Naive B cell (primary cell): ENCODE data around the gene ZNF683. TPM values are rescaled to one million over a fixed set of nuclear protein-coding genes. Genes with fewer than 3 reads are reported as not detected.

Experiments
- ATAC-seq, 2 donors: fragments of 150-1000 bp; cut with Tn5 transposase; 2 replicates each; pipeline ENCODE4 v1.10.0; 2021; ENCODE audit warnings: low read depth in 2 of 2, mild to moderate bottlenecking in 2 of 2, moderate library complexity in 2 of 2
- DNase-seq: peaks from one replicate; pipeline ENCODE4 v3.0.0; 2022
- H3K27ac Mint-ChIP-seq, 6 donors: one replicate each; pipeline ENCODE4 v1.8.0; 2020 to 2022; ENCODE audit warnings: mild to moderate bottlenecking in 6 of 6, mixed read lengths in 6 of 6, moderate library complexity in 5 of 6, inconsistent platforms in 2 of 6
- H3K27me3 Mint-ChIP-seq, 3 donors: one replicate each; pipeline ENCODE4 v1.8.0; 2021 to 2022; ENCODE audit warnings: mixed read lengths in 3 of 3, mild to moderate bottlenecking in 1 of 3
- H3K36me3 Mint-ChIP-seq, 2 donors: one replicate each; pipeline ENCODE4 v1.8.0; 2020 to 2022; ENCODE audit warnings: mixed read lengths in 2 of 2, inconsistent platforms in 1 of 2, mild to moderate bottlenecking in 1 of 2
- H3K4me1 Mint-ChIP-seq, 3 donors: one replicate each; pipeline ENCODE4 v1.8.0; 2020 to 2022; ENCODE audit warnings: mixed read lengths in 3 of 3, inconsistent platforms in 1 of 3, mild to moderate bottlenecking in 1 of 3, moderate library complexity in 1 of 3
- H3K4me3 Mint-ChIP-seq, 8 donors: one replicate each; pipeline ENCODE4 v1.8.0; 2020 to 2022; ENCODE audit warnings: mild to moderate bottlenecking in 8 of 8, mixed read lengths in 8 of 8, moderate library complexity in 8 of 8, inconsistent platforms in 2 of 8
- H3K9me3 Mint-ChIP-seq, 7 donors: one replicate each; pipeline ENCODE4 v1.8.0; 2020 to 2022; ENCODE audit warnings: mixed read lengths in 7 of 7, mild to moderate bottlenecking in 5 of 7, inconsistent platforms in 2 of 7, moderate library complexity in 1 of 7
- polyA plus RNA-seq, 6 donors: library from polyadenylated mRNA; unstranded; fragments of 300-500 nt; fragmentation: Illumina TruSeq; gene quantifications; one replicate each; pipeline ENCODE4 v1.2.3, GENCODE V29; 2021; ENCODE audit warnings: low read depth in 6 of 6

The ZNF683 gene
- polyA plus RNA-seq, 6 donors from 2014 or later, result not detected

GRCh38 chr1:26351590-26352337 is 20.8 kb downstream of the ZNF683 start:
- H3K4me3 Mint-ChIP-seq, result no peak overlapping the region
- H3K27ac Mint-ChIP-seq, result peak overlapping the region in 1 of 6 donors; percentile 0
- H3K27me3 Mint-ChIP-seq, result peaks cover 4 to 22% (median 20%) of the 10 kb centered on the region in 3 donors
- DNase-seq (no peak), ATAC-seq (no peak)
- no peaks in the 10 kb centered on the region for H3K36me3 Mint-ChIP-seq
- H3K4me1 Mint-ChIP-seq, result no peaks in the 10 kb centered on the region
- H3K9me3 Mint-ChIP-seq, result peaks cover 0 to under 1% (median 0%) of the 10 kb centered on the region in 7 donors

GRCh38 chr1:26350701-26351589 is 21.6 kb downstream of the ZNF683 start:
- Mint-ChIP-seq H3K36me3 (no peaks in the 10 kb centered on the region), H3K9me3 (peaks cover 0 to 2% (median 0%) of the 10 kb centered on the region in 7 donors), H3K27ac (peak overlapping the region in 1 of 6 donors; percentile 60), H3K4me1 (peaks cover 0 to 4% (median 0%) of the 10 kb centered on the region in 3 donors), H3K27me3 (peaks cover 4 to 20% (median 17%) of the 10 kb centered on the region in 3 donors), H3K4me3 (peak overlapping the region in 1 of 8 donors; percentile 78)
- DNase-seq (no peak), ATAC-seq (no peak)

- Mint-ChIP-seq H3K27me3 (peaks cover 4 to 16% (median 13%) of the 10 kb centered on the region in 3 donors), H3K36me3 (no peaks in the 10 kb centered on the region)
These were observed 22.2 kb downstream of the ZNF683 start for GRCh38 chr1:26350343-26350700.

GRCh38 chr1:26349877-26350244 is 22.7 kb downstream of the ZNF683 start:
- Mint-ChIP-seq H3K4me3 (no peak overlapping the region), H3K27ac (no peak overlapping the region), H3K9me3 (peaks cover 0 to 2% (median 0%) of the 10 kb centered on the region in 7 donors), H3K36me3 (no peaks in the 10 kb centered on the region), H3K4me1 (peaks cover 0 to 4% (median 0%) of the 10 kb centered on the region in 3 donors), H3K27me3 (peaks cover 4 to 16% (median 13%) of the 10 kb centered on the region in 3 donors)
- DNase-seq (no peak), ATAC-seq (no peak)

More at GRCh38 chr1:26350343-26350700, 22.2 kb downstream of the ZNF683 start:
- no peak overlapping the region for H3K4me3 Mint-ChIP-seq
- H3K27ac Mint-ChIP-seq, result peak overlapping the region in 1 of 6 donors; percentile 60
- peaks cover 0 to 4% (median 0%) of the 10 kb centered on the region in 3 donors for H3K4me1 Mint-ChIP-seq
- DNase-seq (no peak), ATAC-seq (no peak)
- H3K9me3 Mint-ChIP-seq, result peaks cover 0 to 2% (median 0%) of the 10 kb centered on the region in 7 donors

DNA sequence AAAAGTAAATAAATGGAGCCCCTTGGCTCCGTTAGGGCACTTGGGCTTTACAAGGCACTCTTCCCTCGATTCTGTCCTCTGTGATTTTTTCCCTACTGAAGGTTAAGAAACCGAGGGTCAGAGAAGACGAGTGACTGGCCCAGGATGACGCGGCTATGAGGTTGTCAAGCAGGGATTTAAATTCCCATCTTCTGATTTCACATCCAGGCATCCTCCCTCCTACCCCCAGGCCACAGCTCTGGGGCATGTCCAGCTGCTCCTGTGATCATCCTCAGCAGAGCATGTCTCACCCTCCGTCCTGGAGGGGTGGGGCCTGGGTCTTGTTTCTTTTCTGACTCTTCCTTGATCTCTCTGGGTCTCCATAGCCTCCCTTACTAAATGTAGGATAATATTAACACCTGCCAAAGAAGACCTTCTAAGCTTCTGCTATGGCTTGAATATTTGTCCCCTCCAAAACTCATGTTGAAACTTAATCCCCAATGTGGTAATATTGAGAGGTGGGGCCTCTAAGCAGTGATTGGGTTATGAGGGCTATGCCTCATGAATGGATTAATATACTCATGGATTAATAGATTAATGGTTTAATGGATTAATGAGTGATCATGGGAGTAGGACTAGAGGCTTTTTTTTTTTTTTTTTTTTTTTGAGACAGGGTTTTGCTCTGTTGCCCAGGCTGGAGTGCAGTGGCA is 23.2 kb downstream of the ZNF683 start:
- Mint-ChIP-seq H3K9me3 (peaks cover 0 to 2% (median 0%) of the 10 kb centered on the region in 7 donors), H3K4me1 (peaks cover 0 to 4% (median 0%) of the 10 kb centered on the region in 3 donors), H3K36me3 (no peaks in the 10 kb centered on the region), H3K4me3 (no peak overlapping the region), H3K27me3 (peaks cover 4 to 16% (median 13%) of the 10 kb centered on the region in 3 donors), H3K27ac (no peak overlapping the region)
- DNase-seq, result no peak
- no peak for ATAC-seq

DNA sequence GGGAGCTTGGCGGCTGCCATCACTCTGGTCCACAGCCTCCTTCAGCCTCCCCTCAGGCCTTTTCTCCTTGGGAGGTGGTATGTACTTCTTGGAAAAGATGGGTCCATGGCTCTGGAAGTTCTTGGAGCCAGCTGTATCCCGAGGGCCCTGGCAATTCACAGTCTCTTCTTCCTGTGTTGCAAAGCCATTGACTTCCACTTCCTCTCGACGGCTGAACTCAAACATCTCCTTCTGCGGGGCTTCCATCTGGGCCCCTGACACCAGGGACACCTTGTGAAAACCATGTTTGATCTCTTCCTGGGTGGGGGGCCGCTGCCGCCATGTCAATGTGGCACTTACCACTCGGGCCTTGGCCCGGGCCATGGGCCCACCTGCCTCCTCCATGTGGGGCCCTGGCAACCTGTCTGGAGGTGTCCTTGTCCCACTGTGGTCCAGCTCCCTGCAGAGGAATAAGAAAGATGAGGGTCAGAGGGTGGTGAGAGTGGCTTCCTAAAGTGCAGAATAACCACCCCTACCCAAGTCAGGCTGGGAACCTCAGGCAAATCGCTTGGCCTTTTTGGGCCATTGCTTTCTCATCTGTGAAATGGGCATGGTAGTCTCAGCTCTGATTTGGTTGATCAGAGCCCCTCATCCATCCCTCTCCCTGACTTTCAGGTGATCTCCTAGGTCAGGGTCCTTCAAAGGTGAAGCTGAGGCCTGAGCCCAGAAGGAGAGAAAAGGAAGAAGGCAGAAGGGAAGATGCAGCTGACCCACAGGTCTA is 26.1 kb downstream of the ZNF683 start:
- DNase-seq, result no peak
- Mint-ChIP-seq H3K4me1 (peaks cover 0 to 4% (median 0%) of the 10 kb centered on the region in 3 donors), H3K4me3 (no peak overlapping the region), H3K9me3 (peaks cover 0 to 2% (median 0%) of the 10 kb centered on the region in 7 donors), H3K36me3 (no peaks in the 10 kb centered on the region), H3K27ac (peak overlapping the region in 2 of 6 donors; percentile 76 to 79), H3K27me3 (peaks cover 3 to 9% (median 6%) of the 10 kb centered on the region in 3 donors)
- ATAC-seq, result no peak

GRCh38 chr1:26345718-26346117 is 26.8 kb downstream of the ZNF683 start:
- DNase-seq (no peak), ATAC-seq (no peak)
- H3K9me3 Mint-ChIP-seq, result peaks cover 0 to 2% (median 0%) of the 10 kb centered on the region in 7 donors
- peaks cover 0 to 4% (median 0%) of the 10 kb centered on the region in 3 donors for H3K4me1 Mint-ChIP-seq
- no peaks in the 10 kb centered on the region for H3K36me3 Mint-ChIP-seq
- H3K27me3 Mint-ChIP-seq, result peaks cover 0 to 9% (median 0%) of the 10 kb centered on the region in 3 donors
- no peak overlapping the region for H3K27ac Mint-ChIP-seq
- no peak overlapping the region for H3K4me3 Mint-ChIP-seq

GRCh38 chr1:26344147-26344920 is 28.2 kb downstream of the ZNF683 start:
- DNase-seq, result no peak
- Mint-ChIP-seq H3K27me3 (peaks cover 0 to 9% (median 0%) of the 10 kb centered on the region in 3 donors), H3K27ac (no peak overlapping the region), H3K36me3 (no peaks in the 10 kb centered on the region), H3K4me3 (no peak overlapping the region), H3K9me3 (peaks cover 0 to 2% (median 0%) of the 10 kb centered on the region in 7 donors), H3K4me1 (peaks cover 0 to 4% (median 0%) of the 10 kb centered on the region in 3 donors)
- no peak for ATAC-seq

- DNase-seq, result no peak
- no peaks in the 10 kb centered on the region for H3K36me3 Mint-ChIP-seq
- H3K4me3 Mint-ChIP-seq, result no peak overlapping the region
- peaks cover 8 to 14% (median 12%) of the 10 kb centered on the region in 3 donors for H3K4me1 Mint-ChIP-seq
- ATAC-seq, result no peak
- H3K9me3 Mint-ChIP-seq, result no peaks in the 10 kb centered on the region
- H3K27ac Mint-ChIP-seq, result peak overlapping the region in 1 of 6 donors; percentile 51
- H3K27me3 Mint-ChIP-seq, result peaks cover 0 to 9% (median 0%) of the 10 kb centered on the region in 3 donors
These were observed 32.5 kb downstream of the ZNF683 start for GRCh38 chr1:26340047-26340481.

GRCh38 chr1:26338670-26339069 is 33.9 kb downstream of the ZNF683 start:
- H3K4me1 Mint-ChIP-seq, result peaks cover 8 to 17% (median 16%) of the 10 kb centered on the region in 3 donors
- no peaks in the 10 kb centered on the region for H3K36me3 Mint-ChIP-seq
- DNase-seq (no peak), ATAC-seq (no peak)
- no peaks in the 10 kb centered on the region for H3K9me3 Mint-ChIP-seq
- peaks cover 0 to 9% (median 0%) of the 10 kb centered on the region in 3 donors for H3K27me3 Mint-ChIP-seq
- H3K4me3 Mint-ChIP-seq, result peak overlapping the region in 3 of 8 donors; percentile 4 to 53 (median 30)
- H3K27ac Mint-ChIP-seq, result peak overlapping the region in 3 of 6 donors; percentile 12 to 73 (median 24)

DNA sequence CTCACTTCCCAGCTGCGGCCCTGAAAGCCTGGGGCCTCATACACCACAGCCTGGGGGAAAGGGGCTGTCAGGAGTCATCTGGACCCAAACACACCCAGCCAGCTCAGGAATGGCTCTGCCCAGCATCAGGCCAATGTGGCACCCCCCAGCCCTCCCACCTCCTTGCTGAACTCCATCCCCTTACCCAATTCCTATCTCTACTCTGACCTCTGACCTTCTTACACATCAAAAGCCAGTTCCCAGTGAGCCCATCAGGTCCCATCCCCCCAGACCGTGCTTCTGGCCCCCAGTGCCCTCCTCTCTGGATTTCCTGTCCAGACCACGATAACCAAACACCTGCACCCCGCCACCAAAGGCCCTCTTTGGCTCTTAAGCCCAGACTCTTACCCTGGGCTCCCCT is 34.9 kb downstream of the ZNF683 start:
- Mint-ChIP-seq H3K4me1 (peaks cover 8 to 17% (median 16%) of the 10 kb centered on the region in 3 donors), H3K27ac (peak overlapping the region in 3 of 6 donors; percentile 28 to 66 (median 38)), H3K4me3 (peak overlapping the region in 7 of 8 donors; percentile 4 to 95 (median 75)), H3K27me3 (peaks cover 0 to 9% (median 0%) of the 10 kb centered on the region in 3 donors), H3K9me3 (no peaks in the 10 kb centered on the region), H3K36me3 (no peaks in the 10 kb centered on the region)
- ATAC-seq (no peak), DNase-seq (no peak)

DNA sequence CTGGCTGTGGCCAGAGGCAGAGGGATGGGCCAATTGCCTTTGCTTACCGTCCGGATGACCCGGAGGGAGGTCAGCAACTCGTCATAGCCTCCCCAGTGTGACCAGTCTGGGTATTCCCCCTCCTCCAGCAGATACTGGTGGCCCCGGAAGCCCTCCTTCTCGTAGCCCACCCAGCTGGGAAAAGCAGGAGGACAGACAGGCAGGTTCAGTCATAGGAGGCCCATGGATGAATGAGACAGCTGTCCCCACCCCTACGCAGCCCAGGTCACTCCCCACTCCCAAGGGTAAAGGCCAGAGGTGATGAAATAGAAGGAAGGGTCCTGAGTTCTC is 35.4 kb downstream of the ZNF683 start:
- H3K27me3 Mint-ChIP-seq, result peaks cover 0 to 5% (median 0%) of the 10 kb centered on the region in 3 donors
- H3K4me1 Mint-ChIP-seq, result peaks cover 8 to 17% (median 16%) of the 10 kb centered on the region in 3 donors
- no peak overlapping the region for H3K27ac Mint-ChIP-seq
- H3K36me3 Mint-ChIP-seq, result no peaks in the 10 kb centered on the region
- ATAC-seq, result no peak
- H3K9me3 Mint-ChIP-seq, result no peaks in the 10 kb centered on the region
- DNase-seq, result no peak
- H3K4me3 Mint-ChIP-seq, result peak overlapping the region in 7 of 8 donors; percentile 62 to 95 (median 83)
